ENCODE measurements around the gene RNF17. TPM values are rescaled to one million over a fixed set of nuclear protein-coding genes. Genes with fewer than 3 reads are reported as not detected.
A peak's percentile ranks its signal among the peaks of the same experiment; 100 is the strongest.
"Not testable (repeated sequence)": the region's sequence is repeated elsewhere in the genome, so short reads cannot be mapped to it uniquely, and the experiment has no call there.

The RNF17 gene
- total RNA-seq, 1 donor from 2014 or later, result not detected

DNA sequence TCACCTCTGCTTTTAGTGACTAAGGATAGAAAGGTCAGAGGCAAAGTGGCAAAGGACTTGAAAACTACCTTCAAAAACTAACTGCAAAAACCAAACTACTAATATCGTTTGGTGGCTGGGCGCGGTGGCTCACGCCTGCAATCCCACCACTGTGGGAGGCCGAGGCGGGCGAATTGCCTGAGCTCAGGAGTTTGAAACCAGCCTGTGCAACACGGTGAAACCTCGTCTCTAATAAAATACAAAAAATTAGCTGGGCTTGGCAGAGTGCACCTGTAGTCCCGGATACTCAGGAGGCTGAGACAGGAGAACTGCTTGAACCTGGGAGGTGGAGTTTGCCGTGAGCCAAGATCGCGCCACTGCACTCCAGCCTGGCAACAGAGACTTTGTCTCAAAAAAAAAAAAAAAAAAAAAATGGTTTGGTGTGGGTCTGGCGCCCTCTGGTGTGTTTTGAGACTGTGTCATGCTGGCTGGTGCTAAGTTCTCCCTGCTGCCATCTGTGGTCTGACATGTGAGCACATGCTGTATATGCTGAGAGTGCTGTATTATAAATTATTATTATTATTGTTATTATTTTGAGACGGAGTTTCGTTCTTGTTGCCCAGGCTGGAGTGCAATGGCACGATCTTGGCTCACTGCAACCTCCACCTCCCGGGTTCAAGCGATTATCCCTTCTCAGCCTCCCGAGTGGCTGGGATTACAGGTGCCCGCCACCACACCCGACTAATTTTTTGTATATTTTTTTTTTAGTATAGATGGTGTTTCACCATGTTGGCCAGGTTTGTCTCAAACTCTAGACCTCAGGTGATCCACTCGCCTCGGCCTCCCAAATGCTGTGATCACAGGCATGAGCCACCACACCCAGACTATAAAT, 36.0 kb upstream of the RNF17 start:
- Histone ChIP-seq H4K20me1 (ENCODE audit: low read depth) (no peaks in the 10 kb centered on the region), H3K36me3 (no peaks in the 10 kb centered on the region), H3K4me3 (no peak overlapping the region), H3K79me2 (ENCODE audit: low read depth) (no peaks in the 10 kb centered on the region), H3K9me3 (ENCODE audit: low read depth) (no peaks in the 10 kb centered on the region), H3K27ac (no peak overlapping the region), H2AFZ (replicated peaks) (peak overlapping the region; percentile 77), H3K9ac (no peak overlapping the region), H3K4me2 (no peak overlapping the region), H3F3A (ENCODE audit: low read depth) (no peaks in the 10 kb centered on the region), H3K4me1 (no peaks in the 10 kb centered on the region), H3K27me3 (no peaks in the 10 kb centered on the region)
- TF ChIP-seq CTCF (IDR thresholded peaks at IDR 0.05) (peak; percentile 72), EZH2 (IDR thresholded peaks at IDR 0.05) (no peak), EZH2phosphoT487 (IDR thresholded peaks at IDR 0.05) (no peak)
- DNase-seq (ENCODE audit: low spot score), result peak; percentile 85
- Mint-ChIP-seq H3K27ac (no peak overlapping the region), H3K4me1 (no peaks in the 10 kb centered on the region), H3K4me3 (no peak overlapping the region), H3K9me3 (peaks cover 15% of the 10 kb centered on the region), H3K36me3 (no peaks in the 10 kb centered on the region), H3K27me3 (ENCODE audit: insufficient read depth, low read depth) (peaks cover 8% of the 10 kb centered on the region)

DNA sequence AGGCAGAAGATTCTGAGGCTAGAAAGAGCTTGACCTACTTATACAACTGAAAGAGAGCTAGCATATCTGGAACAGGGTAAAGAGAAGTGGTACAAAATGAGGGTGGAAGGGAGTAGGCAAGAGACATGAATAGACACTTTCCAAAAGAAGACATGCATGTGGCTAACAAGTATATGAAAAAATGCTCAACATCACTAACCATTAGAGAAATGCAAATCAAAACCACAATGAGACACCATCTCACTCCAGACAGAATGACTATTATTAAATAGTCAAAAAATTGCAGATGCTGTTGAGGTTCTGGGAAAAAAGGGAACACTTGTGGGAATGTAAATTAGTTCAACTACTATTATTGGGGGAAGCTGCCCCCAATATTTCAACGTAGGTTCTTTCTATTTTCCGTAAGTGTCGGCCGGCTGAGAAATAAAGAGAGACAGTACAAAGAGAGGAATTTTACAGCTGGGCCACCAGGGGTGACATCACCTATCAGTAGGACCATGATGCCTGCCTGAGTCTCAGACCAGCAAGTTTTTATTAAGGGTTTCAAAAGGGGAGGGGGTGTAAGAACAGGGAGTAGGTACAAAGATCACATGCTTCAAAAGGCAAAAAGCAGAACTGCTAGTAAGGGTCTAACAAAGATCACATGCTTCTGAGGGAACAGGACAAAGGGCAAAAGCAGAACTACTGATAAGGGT, 32.9 kb upstream of the RNF17 start:
- not testable (repeated sequence) for H3K4me1 ChIP-seq; H3K9me3 ChIP-seq (ENCODE audit: low read depth); H3K79me2 ChIP-seq (ENCODE audit: low read depth); H2AFZ ChIP-seq (replicated peaks); H3K27ac Mint-ChIP-seq; H3K27me3 ChIP-seq; H3K27ac ChIP-seq; H3K36me3 ChIP-seq; H3K4me3 Mint-ChIP-seq; H4K20me1 ChIP-seq (ENCODE audit: low read depth); H3K4me2 ChIP-seq; H3K4me1 Mint-ChIP-seq; H3K4me3 ChIP-seq; H3K9ac ChIP-seq; DNase-seq (ENCODE audit: low spot score); H3K36me3 Mint-ChIP-seq; H3F3A ChIP-seq (ENCODE audit: low read depth)
- peaks cover 10% of the 10 kb centered on the region for H3K27me3 Mint-ChIP-seq (ENCODE audit: insufficient read depth, low read depth)
- H3K9me3 Mint-ChIP-seq, result peaks cover 15% of the 10 kb centered on the region

DNA sequence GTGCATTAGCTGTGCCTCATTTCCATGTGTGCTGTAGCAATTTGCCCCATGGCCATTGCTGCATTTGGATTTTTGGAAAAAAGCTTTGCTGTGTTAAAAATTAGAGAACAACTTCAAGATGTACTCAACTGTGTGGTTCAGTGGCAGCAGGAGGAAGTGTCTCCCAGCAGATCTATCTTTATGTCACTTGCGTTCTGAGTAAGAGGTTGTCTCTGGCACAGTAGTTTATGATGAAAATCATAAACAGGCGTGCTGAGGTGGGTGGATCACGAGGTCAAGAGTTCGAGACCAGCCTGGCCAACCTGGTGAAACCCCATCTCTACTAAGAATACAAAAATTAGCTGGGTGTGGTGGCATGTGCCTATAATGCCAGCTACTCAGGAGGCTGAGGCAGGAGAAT, 29.0 kb upstream of the RNF17 start:
- no peaks in the 10 kb centered on the region for H3K4me1 ChIP-seq
- Mint-ChIP-seq H3K27ac (no peak overlapping the region), H3K27me3 (ENCODE audit: insufficient read depth, low read depth) (peaks cover 24% of the 10 kb centered on the region), H3K36me3 (no peaks in the 10 kb centered on the region), H3K4me3 (no peak overlapping the region), H3K9me3 (peaks cover 13% of the 10 kb centered on the region), H3K4me1 (no peaks in the 10 kb centered on the region)
- no peaks in the 10 kb centered on the region for H3F3A ChIP-seq (ENCODE audit: low read depth)
- no peak overlapping the region for H3K9ac ChIP-seq
- no peak overlapping the region for H3K4me2 ChIP-seq
- H3K9me3 ChIP-seq (ENCODE audit: low read depth), result no peaks in the 10 kb centered on the region
- no peaks in the 10 kb centered on the region for H3K27me3 ChIP-seq
- DNase-seq (ENCODE audit: low spot score), result no peak
- no peaks in the 10 kb centered on the region for H3K36me3 ChIP-seq
- H4K20me1 ChIP-seq (ENCODE audit: low read depth), result no peaks in the 10 kb centered on the region
- no peak overlapping the region for H3K27ac ChIP-seq
- no peak overlapping the region for H3K4me3 ChIP-seq
- TF ChIP-seq EZH2 (IDR thresholded peaks at IDR 0.05) (no peak), EZH2phosphoT487 (IDR thresholded peaks at IDR 0.05) (no peak), CTCF (IDR thresholded peaks at IDR 0.05) (no peak)
- H2AFZ ChIP-seq (replicated peaks), result no peak overlapping the region
- no peaks in the 10 kb centered on the region for H3K79me2 ChIP-seq (ENCODE audit: low read depth)

DNA sequence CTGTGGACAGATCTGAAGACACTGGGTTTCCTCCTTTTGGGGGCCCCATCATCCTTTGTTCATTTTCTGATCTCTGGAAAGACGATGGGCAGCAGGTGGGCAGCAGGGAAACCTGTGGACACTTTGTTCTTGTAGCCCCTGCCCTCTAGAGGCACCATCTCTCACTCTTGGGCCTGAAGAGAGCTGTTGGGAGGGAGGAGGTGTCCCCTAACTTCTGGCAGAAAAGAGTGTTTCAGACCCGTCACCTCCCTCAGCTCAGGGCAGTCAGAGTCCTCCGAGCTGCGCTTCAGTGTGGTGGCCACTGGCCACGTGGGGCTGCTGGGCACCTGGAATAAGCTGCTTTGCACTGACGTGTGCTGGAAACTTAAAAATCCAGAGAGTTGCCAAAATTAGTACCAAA, 26.9 kb upstream of the RNF17 start:
- no peak overlapping the region for H3K4me2 ChIP-seq
- H2AFZ ChIP-seq (replicated peaks), result no peak overlapping the region
- TF ChIP-seq EZH2 (IDR thresholded peaks at IDR 0.05) (no peak), CTCF (IDR thresholded peaks at IDR 0.05) (peak; percentile 14)
- no peaks in the 10 kb centered on the region for H3K79me2 ChIP-seq (ENCODE audit: low read depth)
- no peaks in the 10 kb centered on the region for H4K20me1 ChIP-seq (ENCODE audit: low read depth)
- H3K4me1 Mint-ChIP-seq, result peaks cover 4% of the 10 kb centered on the region
- no peaks in the 10 kb centered on the region for H3K36me3 ChIP-seq
- H3K27me3 Mint-ChIP-seq (ENCODE audit: insufficient read depth, low read depth), result peaks cover 22% of the 10 kb centered on the region
- no peak overlapping the region for H3K4me3 ChIP-seq
- no peaks in the 10 kb centered on the region for H3K36me3 Mint-ChIP-seq
- DNase-seq (ENCODE audit: low spot score), result peak; percentile 45
- H3K9ac ChIP-seq, result no peak overlapping the region
- H3K4me1 ChIP-seq, result no peaks in the 10 kb centered on the region
- no peak overlapping the region for H3K4me3 Mint-ChIP-seq
- H3K27ac Mint-ChIP-seq, result no peak overlapping the region
- no peaks in the 10 kb centered on the region for H3F3A ChIP-seq (ENCODE audit: low read depth)
- no peak overlapping the region for H3K27ac ChIP-seq
- no peaks in the 10 kb centered on the region for H3K27me3 ChIP-seq
- no peaks in the 10 kb centered on the region for H3K9me3 ChIP-seq (ENCODE audit: low read depth)
- peaks cover 4% of the 10 kb centered on the region for H3K9me3 Mint-ChIP-seq

Data from neural progenitor cell (in vitro differentiated cells).